ENCODE data around the gene HEATR9.

HEATR9 gene

DNA sequence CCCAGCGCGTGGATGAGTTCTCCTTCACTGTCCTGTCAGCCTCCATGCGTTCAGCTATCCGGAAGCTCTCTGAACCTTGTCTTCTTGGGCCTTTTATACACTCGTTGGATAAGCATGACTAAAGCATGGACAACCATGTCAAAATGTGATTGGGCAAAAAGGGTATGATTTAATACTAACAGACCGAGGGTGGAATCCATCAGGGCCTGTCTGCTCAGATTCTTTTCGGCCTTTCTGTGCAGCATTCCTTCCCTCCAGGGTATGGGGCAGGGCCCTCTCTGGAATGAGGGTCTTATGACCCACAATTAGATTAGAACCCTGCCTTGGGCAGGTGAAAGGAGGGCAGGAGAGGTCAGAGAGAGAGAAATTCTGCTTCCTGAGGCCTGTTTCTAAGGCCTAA, 25.5 kb upstream of the HEATR9 start:
- no peak for DNase-seq

- no peak for DNase-seq
These were observed 25.1 kb upstream of the HEATR9 start for GRCh38 chr17:35893751-35894150.

DNA sequence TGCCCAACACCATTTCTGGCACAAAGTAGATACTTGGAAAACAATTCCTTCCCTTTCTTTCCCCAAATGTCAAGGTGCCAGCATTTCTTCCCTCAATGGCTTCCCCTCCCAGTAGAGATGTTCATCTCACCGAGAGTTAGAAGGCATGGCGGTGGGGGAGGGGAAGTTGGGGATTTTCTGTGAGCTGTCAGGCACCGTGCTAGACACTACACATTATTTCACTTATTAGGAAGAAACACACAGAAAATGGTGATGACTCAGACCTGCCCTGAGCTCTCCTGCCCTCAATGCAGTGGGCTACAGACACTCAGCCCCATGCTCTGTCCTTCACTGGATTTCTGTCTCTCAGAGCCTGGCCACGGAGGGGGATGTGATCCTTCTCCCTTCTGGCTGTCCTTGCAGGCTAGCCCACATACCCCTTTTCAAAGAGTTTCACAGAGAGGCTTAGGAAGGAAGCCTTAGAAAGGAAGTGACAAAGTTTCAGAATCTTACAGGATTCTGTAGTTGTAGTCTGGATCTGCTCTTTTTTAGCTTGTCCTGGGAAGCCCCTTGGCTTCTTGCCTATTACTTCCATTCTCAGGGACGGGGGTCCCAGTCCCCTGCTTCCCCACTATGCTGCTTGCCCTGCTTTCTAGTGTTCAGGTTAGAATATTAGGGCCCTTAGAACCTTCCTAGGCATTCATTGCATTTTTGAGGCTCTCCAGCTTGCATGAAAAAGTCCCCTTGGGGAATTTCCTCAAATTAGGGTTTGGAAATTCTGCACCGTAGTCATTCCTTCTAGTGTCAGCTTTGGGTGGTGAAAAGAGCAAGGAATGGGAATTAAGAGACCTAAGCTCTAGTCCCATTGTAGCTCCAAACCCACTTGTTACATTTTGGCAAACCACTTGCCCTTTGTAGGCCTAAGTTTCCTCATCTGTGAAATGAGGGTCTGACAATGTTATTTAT, 23.7 kb upstream of the HEATR9 start:
- no peak for DNase-seq

DNA sequence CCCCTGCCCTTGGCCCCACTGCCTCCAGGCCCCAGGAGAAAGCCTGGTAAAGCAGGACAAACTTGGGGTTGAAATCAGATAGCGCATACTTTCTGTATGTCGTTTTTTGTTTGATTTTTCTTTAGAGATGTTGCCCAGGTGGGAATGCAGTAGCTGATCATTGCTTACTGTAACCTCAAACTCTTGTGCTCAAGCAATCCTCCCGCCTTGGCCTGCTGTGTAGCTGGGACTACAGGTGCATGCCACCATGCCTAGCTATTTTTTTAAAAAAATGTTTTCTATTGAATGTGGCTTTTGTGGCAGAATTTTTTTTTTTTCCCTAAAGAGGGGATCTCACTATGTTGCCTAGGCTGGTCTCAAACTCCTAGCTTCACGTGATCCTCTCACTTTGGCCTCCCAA, 22.6 kb upstream of the HEATR9 start:
- no peak for DNase-seq

GRCh38 chr17:35890774-35891155, 22.1 kb upstream of the HEATR9 start:
- peak; percentile 92 for DNase-seq

DNA sequence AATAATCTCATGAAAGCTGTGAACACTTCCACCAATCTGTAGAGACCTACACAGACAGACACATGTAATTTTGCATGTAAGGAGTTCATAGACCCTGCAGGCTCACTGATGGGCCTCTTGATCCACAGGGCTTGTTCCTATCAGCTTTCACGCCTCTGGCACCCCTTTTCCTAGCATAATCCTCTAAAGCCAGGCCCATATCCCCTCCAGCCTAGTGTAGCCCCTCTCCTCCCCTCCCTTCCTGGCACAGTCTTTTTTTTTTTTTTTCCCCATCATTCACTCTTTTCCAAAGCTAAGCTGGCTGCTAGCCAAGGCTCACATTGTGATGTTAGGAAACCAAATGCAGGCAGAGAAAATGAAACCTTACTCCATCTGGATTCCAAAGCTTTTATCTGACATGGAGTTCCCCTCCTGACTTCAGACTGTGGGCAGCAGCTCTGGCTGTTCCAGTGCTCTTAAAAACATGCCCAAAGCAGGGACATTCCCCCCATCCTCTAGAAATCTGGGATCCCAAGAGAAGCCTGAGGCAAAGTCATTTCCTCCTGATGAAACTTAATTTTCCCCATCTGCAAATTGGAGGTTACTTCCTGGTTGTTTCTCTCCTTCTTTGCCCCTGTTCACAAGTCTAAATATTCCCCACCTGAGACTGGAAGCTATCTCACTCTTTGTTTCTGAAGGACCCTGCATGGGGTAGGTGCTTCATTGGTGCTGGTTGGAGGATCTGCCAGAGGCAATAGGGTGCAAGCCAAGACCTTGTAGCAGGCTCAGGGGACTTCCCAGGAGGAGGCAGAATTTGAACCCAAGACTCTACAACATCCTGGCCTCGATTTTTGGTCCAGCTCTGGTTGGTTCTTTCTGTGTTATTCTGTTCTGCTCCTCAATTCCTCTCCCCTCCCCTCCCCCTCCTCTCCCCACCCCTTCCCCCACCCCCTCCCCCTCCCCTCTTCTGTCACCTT, 21.4 kb upstream of the HEATR9 start:
- DNase-seq, result peak; percentile 49

- DNase-seq, result no peak
These were observed 20.6 kb upstream of the HEATR9 start for GRCh38 chr17:35889241-35889640.

GRCh38 chr17:35879773-35880654, 11.3 kb upstream of the HEATR9 start, which contains the start of gene CCL5:
Gene CCL5, minus strand, starts transcription at chr17:35880360.
- DNase-seq, result no peak

- no peak for DNase-seq
These were observed 9.7 kb upstream of the HEATR9 start for GRCh38 chr17:35878361-35878760.

- DNase-seq, result no peak
These were observed 8.8 kb upstream of the HEATR9 start for GRCh38 chr17:35877345-35878029.

GRCh38 chr17:35876534-35876933, 7.8 kb upstream of the HEATR9 start:
- DNase-seq, result no peak

DNA sequence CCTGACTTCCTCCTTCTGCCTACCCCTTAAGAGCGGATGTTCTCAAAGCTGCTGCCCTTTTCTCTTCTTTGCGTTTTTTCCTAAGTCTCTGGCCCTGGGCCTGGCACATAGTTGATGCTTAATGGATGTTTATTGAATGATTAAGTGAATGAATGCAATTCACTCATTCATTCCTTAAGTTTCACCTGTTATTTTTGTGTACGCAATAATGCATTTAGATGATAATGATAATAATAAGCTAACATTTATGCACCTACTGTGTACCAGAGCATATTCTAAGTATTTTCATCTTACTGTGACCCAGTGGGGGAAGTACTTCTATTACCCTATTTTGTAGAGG, 7.1 kb upstream of the HEATR9 start:
- DNase-seq, result no peak

- DNase-seq, result no peak
These were observed 6.5 kb upstream of the HEATR9 start for GRCh38 chr17:35875072-35875799.

GRCh38 chr17:35872196-35872980, 3.7 kb upstream of the HEATR9 start:
- no peak for DNase-seq

- DNase-seq, result no peak
These were observed 2.5 kb upstream of the HEATR9 start for GRCh38 chr17:35870906-35871819.

- no peak for DNase-seq
These were observed 1.1 kb downstream of the HEATR9 start for GRCh38 chr17:35867574-35867973.

DNA sequence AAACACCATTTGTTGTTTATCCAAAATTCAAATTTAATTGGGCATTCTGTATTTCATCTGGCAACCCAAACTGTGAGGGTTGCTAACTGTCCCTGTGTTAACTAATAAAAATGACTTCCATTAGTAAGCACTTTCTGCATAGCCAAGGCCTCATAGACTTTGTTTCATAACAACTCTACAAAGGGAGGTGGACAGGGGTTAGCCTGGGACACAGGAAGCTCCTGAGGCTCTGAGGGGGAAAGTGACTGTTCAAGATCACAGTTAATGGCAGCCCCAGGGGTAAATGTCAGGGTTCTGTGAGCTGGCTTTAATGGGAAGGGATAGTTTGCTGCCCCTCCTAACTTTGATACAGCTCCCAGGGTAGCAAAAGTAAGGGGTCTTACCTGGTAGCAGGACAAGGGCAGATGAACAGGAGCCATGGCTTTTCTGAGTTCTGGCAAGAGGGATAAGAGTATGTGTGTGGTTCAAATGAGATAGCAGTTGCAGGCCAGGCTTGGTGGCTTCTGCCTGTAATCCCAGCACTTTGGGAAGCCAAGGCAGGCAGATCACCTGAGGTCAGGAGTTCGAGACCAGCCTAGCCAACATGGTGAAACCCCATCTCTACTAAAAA, 2.2 kb downstream of the HEATR9 start:
- no peak for DNase-seq

DNA sequence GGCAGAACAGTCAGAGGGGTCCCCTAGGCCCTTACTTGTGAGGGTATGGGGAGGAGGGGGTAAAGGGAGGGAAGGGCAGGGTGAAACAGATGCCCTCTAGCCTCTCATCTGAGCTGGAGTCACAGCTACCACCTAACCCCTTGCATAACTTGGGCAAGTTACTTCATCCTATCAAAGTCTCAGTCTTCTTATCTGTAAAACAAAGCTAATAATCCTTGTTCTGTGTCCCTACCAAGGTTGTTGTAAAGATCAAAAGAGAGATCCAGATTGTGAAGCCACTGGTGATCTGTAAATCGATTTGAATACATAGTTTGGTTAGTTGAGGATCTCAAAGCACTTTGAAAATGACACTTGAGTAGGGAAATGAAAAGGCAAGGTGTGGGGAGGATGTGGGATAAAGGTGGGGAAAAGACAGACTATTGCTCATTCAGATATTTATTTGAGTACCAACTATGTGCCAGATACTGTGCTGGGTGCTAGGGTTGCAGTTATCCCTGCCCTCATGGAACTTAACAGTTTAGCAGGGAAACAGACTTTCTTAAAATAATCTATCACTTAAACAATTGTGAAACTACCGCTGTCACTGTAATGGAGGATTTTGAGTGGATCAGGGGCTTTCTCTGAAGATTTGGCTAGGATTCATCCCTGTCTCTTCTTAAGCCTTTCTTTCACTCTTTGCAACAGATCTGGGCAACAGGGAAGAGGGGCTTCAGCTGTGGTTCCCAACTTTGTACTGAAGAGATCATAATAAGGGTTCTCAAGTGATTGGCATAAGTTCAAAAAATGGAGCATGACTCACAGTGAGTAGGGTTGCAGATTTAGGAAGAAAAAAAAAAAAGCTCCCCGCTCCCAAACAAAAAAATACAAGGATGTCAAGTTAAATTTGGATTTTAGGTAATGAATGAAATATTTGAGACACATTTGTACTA, 3.0 kb downstream of the HEATR9 start:
- DNase-seq, result no peak
